GM19238 (cell line): Measurements from ENCODE around the gene BCORL1.
A peak's percentile ranks its signal among the peaks of the same experiment; 100 is the strongest.

ENCODE experiments used
- DNase-seq: peaks from one replicate; pipeline ENCODE4 v3.0.0; 2011; ENCODE audit warnings: low spot score; ENCODE audit not compliant: insufficient read length

The BCORL1 gene

GRCh38 chrX:130057209-130057608 is 74.8 kb downstream of the BCORL1 start:
- no peak for DNase-seq

- DNase-seq = no peak
Measured at GRCh38 chrX:130058652-130059051, 76.2 kb downstream of the BCORL1 start.

DNA sequence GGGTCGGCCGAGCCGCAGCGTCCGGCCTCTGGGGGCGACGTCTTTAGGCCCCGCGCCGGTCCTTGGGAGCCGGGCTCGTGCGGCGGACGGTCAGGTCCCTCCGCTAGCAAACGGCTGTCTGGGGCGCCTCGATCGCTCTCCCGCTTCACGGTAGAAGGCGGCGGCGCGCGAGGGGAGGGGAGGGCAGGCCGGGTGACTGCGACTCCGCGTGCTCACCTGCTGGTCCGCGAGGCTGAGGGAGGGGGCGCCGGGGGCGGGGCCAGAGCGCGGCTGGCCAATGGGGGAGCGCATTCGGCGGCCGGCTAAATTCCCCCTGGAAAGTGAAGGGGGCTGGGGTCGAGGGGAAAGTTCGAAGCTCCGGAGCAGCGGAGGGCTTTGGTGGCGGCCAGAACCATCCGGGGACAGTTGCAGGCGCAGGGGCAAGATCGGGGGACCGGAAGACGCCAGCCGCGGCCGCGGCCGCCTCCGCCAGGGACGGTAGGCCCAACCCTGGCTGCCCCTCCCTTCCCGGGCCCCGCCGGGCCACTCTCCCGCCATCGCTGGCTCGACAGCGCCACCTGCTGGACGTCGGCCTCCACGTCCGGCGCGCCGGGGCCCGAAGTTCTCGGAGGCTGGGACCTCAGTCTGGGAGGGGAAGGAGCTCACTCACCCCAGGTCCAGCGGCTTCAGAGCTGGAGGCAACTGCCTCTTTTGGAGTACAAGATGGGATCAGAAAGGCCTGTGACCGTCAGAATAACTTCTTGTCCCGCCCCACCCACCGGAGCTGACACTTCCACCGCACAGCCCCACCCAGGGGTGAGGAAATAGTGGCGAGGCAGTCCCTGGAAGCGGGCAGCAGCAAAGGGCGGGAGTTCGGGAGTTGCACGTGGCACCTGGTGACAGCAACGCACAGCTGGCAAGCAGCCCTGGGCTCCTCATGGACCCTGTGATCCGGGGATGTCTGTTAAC is 78.0 kb downstream of the BCORL1 start:
- DNase-seq = peak; percentile 93

GRCh38 chrX:130066975-130067615 is 84.7 kb downstream of the BCORL1 start:
- no peak for DNase-seq

GRCh38 chrX:130071611-130072344 is 89.3 kb downstream of the BCORL1 start:
- DNase-seq = no peak

- no peak for DNase-seq
Measured at GRCh38 chrX:130072345-130072740, 89.9 kb downstream of the BCORL1 start.

GRCh38 chrX:130075777-130076176 is 93.3 kb downstream of the BCORL1 start:
- DNase-seq = no peak

GRCh38 chrX:130079824-130080406 is 97.5 kb downstream of the BCORL1 start:
- peak; percentile 46 for DNase-seq

GRCh38 chrX:130080791-130081367 is 98.4 kb downstream of the BCORL1 start:
- no peak for DNase-seq

GRCh38 chrX:130081421-130082045 is 99.1 kb downstream of the BCORL1 start:
- no peak for DNase-seq

GRCh38 chrX:130082244-130083106 is 100.0 kb downstream of the BCORL1 start:
- DNase-seq = peak; percentile 58

DNA sequence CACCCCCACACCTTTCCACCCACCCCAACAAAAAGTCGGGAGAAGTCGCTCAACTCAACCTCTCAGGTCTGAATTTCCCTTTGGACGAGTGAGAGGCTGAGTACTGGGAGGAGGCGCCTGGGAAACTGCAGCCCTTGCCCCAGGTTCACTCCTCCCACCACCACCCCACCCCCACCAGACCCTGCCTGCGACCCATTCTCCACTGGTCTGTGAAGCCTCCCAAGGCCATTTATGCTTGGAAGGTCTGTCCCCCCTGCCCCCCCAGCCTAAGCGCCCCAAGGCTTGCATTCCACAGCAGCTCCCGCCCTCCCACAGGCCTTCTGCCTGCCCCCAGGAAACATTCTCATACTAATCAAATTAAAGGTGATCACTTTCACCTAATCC is 100.7 kb downstream of the BCORL1 start:
- no peak for DNase-seq

- DNase-seq = peak; percentile 32
Measured at GRCh38 chrX:130083656-130084382, 101.4 kb downstream of the BCORL1 start.

- no peak for DNase-seq
Measured at GRCh38 chrX:130084631-130085237, 102.3 kb downstream of the BCORL1 start.

- no peak for DNase-seq
Measured at GRCh38 chrX:130085551-130086446, 103.4 kb downstream of the BCORL1 start.

GRCh38 chrX:130086447-130087206 is 104.2 kb downstream of the BCORL1 start:
- no peak for DNase-seq

DNA sequence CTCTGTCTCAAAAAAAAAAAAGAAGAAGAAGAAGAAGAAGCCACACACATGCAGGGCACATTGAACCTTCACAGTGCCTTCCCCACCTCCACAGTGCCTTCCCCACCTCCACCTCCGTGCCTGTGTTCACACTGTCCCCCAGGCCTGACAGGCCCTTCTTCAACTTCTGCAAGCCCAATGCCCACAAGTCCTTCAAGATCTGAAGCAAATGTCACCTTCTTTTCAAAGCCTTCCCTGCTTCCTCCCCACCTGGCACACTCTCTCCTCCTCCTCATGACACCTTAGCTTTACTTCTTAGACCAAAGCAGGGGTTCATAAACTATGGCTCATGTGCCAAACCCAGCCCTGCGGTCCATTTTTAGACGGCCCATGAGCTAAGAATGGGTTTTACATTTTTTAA is 107.9 kb downstream of the BCORL1 start:
- DNase-seq = no peak
